Upper lobe of left lung (tissue), 4 donors: Measurements from ENCODE around the gene SPOP.

Experiments
- EP300 ChIP-seq, 4 donors: sonication (generic); formaldehyde crosslinking; IDR thresholded peaks; one replicate each; pipeline ENCODE4 v1.5.1; 2017; ENCODE audit warnings: antibody characterized with exemption in 4 of 4, control low read depth in 2 of 4
- POLR2A ChIP-seq, 4 donors: fragments of 450-650 bp; IDR thresholded peaks; one replicate each; pipeline ENCODE4 v1.5.1; 2016 to 2017; ENCODE audit warnings: antibody characterized with exemption in 4 of 4, mild to moderate bottlenecking in 2 of 4
- POLR2AphosphoS5 ChIP-seq, 2 donors: sonication (generic); formaldehyde crosslinking; IDR thresholded peaks; one replicate each; pipeline ENCODE4 v1.5.1; 2017; ENCODE audit warnings: antibody characterized with exemption in 2 of 2
- TF ChIP-seq, protein P1 (sequence below), 6 experiments: fragments of 450-650 bp in 4 of 6; fragments of 200-600 bp in 2 of 6; sonication (generic) in 2 of 6; IDR thresholded peaks; one replicate each; pipeline ENCODE4 v1.5.1; 2016 to 2019; ENCODE audit warnings: antibody characterized with exemption in 6 of 6

DNA sequence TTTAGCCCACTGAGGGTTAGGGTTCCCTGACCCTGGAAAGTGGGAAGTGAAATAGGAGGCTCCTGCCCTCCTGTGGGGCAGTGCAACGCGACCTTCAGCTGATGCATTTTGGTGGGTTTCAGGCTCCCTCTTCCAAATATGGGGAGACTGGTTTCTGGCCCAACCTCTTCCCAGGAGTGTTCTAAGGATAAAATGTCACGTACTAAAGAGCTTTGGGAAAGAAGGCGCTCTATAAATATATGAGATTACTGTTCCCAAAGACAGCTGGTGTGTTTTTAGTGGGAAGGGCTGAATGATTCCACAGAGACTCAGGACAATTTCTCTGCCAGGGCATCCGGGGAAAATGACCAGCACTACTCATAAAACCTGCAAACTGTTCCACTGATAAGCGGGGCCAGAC, 20.1 kb upstream of the SPOP start:
- TF ChIP-seq, protein P1, sequence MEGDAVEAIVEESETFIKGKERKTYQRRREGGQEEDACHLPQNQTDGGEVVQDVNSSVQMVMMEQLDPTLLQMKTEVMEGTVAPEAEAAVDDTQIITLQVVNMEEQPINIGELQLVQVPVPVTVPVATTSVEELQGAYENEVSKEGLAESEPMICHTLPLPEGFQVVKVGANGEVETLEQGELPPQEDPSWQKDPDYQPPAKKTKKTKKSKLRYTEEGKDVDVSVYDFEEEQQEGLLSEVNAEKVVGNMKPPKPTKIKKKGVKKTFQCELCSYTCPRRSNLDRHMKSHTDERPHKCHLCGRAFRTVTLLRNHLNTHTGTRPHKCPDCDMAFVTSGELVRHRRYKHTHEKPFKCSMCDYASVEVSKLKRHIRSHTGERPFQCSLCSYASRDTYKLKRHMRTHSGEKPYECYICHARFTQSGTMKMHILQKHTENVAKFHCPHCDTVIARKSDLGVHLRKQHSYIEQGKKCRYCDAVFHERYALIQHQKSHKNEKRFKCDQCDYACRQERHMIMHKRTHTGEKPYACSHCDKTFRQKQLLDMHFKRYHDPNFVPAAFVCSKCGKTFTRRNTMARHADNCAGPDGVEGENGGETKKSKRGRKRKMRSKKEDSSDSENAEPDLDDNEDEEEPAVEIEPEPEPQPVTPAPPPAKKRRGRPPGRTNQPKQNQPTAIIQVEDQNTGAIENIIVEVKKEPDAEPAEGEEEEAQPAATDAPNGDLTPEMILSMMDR (IDR thresholded peaks at IDR 0.05), result no peak
- TF ChIP-seq POLR2A (IDR thresholded peaks at IDR 0.05) (no peak), POLR2AphosphoS5 (IDR thresholded peaks at IDR 0.05) (no peak), EP300 (IDR thresholded peaks at IDR 0.05) (no peak)
